ENCODE data around the gene BID. TPM values are rescaled to one million over a fixed set of nuclear protein-coding genes. Genes with fewer than 3 reads are reported as not detected.

BID gene
- total RNA-seq, 1 experiment from 2014 or later, result 23.2 TPM

DNA sequence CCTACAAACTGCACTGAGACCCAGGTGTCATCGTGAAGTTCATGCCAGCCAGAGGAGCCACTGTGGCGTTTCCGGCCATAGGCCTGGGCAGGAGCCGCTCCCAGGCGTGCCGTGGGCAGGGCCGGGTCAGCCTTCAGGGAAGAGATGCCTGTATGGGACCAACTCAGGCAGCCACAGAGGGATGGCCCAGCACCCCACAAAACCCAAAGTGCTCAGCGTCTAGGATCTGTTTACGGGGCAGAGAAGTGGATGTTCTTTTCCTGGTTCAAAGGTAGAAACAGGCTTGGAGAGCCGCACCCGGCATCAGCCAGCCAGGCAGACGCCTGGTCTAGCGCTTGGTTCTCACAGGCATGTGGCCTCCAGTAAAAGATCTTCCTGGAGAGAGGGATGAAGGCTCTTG is 8.4 kb upstream of the BID start:
- H3K4ac ChIP-seq (ENCODE audit: low read depth, low read length), result no peak overlapping the region
- H4K8ac ChIP-seq (replicated peaks; ENCODE audit: insufficient read length, low read depth, low read length), result no peak overlapping the region
- no peak overlapping the region for H3K27ac ChIP-seq (ENCODE audit: insufficient read length, low read depth, low read length)
- H3K9me3 ChIP-seq (ENCODE audit: control insufficient read depth, low read depth, low read length), result no peaks in the 10 kb centered on the region
- no peak overlapping the region; a peak in 1 of 7 replicates for H3K27ac Mint-ChIP-seq
- TF ChIP-seq, protein P1, sequence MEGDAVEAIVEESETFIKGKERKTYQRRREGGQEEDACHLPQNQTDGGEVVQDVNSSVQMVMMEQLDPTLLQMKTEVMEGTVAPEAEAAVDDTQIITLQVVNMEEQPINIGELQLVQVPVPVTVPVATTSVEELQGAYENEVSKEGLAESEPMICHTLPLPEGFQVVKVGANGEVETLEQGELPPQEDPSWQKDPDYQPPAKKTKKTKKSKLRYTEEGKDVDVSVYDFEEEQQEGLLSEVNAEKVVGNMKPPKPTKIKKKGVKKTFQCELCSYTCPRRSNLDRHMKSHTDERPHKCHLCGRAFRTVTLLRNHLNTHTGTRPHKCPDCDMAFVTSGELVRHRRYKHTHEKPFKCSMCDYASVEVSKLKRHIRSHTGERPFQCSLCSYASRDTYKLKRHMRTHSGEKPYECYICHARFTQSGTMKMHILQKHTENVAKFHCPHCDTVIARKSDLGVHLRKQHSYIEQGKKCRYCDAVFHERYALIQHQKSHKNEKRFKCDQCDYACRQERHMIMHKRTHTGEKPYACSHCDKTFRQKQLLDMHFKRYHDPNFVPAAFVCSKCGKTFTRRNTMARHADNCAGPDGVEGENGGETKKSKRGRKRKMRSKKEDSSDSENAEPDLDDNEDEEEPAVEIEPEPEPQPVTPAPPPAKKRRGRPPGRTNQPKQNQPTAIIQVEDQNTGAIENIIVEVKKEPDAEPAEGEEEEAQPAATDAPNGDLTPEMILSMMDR (conservative IDR thresholded peaks at IDR 0.05), result no peak
- no peaks in the 10 kb centered on the region for H3K79me1 ChIP-seq (ENCODE audit: insufficient read depth, low read depth, low read length, poor library complexity, severe bottlenecking)
- H3K4me2 ChIP-seq (ENCODE audit: insufficient read depth, insufficient read length, low read length), result no peak overlapping the region
- no peak overlapping the region for H3K56ac ChIP-seq (ENCODE audit: insufficient read length, low read depth, low read length)
- H3K4me1 Mint-ChIP-seq, result peaks cover 23 to 31% of the 10 kb centered on the region in 2 experiments
- no peak overlapping the region for H3K9ac ChIP-seq (ENCODE audit: extremely low read depth, insufficient read length, low read length)
- H3T11ph ChIP-seq (ENCODE audit: low read length), result no peak overlapping the region
- no CpG with 5 or more reads among the region's 13 CpGs for WGBS (ENCODE audit: extremely low coverage, insufficient read length, low lambda C conversion rate)
- no peaks in the 10 kb centered on the region for H3K79me2 ChIP-seq (ENCODE audit: insufficient read depth, low read length)
- no peak for DNase-seq
- no peak overlapping the region for H2BK20ac ChIP-seq (ENCODE audit: low read depth, low read length, poor library complexity, severe bottlenecking)
- H3K27me3 Mint-ChIP-seq (ENCODE audit: low read depth), result peaks cover 7% of the 10 kb centered on the region
- H2BK15ac ChIP-seq (ENCODE audit: low read depth, low read length), result no peak overlapping the region
- no peak overlapping the region for H2BK12ac ChIP-seq (ENCODE audit: insufficient read length, low read depth, low read length)
- no peak overlapping the region for H4K5ac ChIP-seq (ENCODE audit: insufficient read length, low read depth, low read length)
- no peak overlapping the region for H2AFZ ChIP-seq (ENCODE audit: low read length)
- no peak overlapping the region for H2AK5ac ChIP-seq (ENCODE audit: insufficient read length, low read length)
- H2BK5ac ChIP-seq (ENCODE audit: insufficient read length, low read length), result no peak overlapping the region
- H3K23ac ChIP-seq (ENCODE audit: insufficient read length, low read depth, low read length), result no peak overlapping the region
- no peaks in the 10 kb centered on the region; a peak in 1 of 5 replicates for H3K9me3 Mint-ChIP-seq
- no peaks in the 10 kb centered on the region for H3K4me1 ChIP-seq (ENCODE audit: insufficient read depth, low read length)
- H3K27me3 ChIP-seq (ENCODE audit: insufficient read depth, low read length), result no peaks in the 10 kb centered on the region
- H2BK120ac ChIP-seq (ENCODE audit: low read depth, low read length, poor library complexity, severe bottlenecking), result no peak overlapping the region
- H3K36me3 Mint-ChIP-seq (ENCODE audit: insufficient read depth in 1 of 3, low read depth in 3 of 3), result no peaks in the 10 kb centered on the region; a peak in 1 of 7 replicates
- H4K20me1 ChIP-seq (ENCODE audit: control insufficient read depth, insufficient read depth, insufficient read length), result no peaks in the 10 kb centered on the region
- H3K23me2 ChIP-seq (ENCODE audit: insufficient read length, low read depth, low read length, poor library complexity, severe bottlenecking), result no peaks in the 10 kb centered on the region
- H4K91ac ChIP-seq (ENCODE audit: insufficient read length, low read depth, low read length), result no peak overlapping the region
- H3K18ac ChIP-seq (ENCODE audit: insufficient read length, low read depth, low read length), result no peak overlapping the region
- no peak overlapping the region for H3K14ac ChIP-seq (ENCODE audit: insufficient read depth, low read length)
- H3K4me3 Mint-ChIP-seq, result no peak overlapping the region

All from H9 (cell line).